GM23338 (cell line): ENCODE data around the gene S100A16. TPM values are rescaled to one million over a fixed set of nuclear protein-coding genes. Genes with fewer than 3 reads are reported as not detected.

Experiments used
- ATAC-seq: fragments of 200-7000 bp; cut with Tn5 transposase; 3 replicates; pipeline ENCODE4 v1.9.1; 2020
- DNase-seq: peaks from one replicate; pipeline ENCODE4 v3.0.0-alpha.2; 2015; ENCODE audit warnings: low spot score
- H2AFZ ChIP-seq: fragments of 200-600 bp; sonication (generic); 2 replicates; pipeline ENCODE4 v1.8.0; 2016; ENCODE audit warnings: antibody characterized with exemption, mild to moderate bottlenecking, moderate library complexity
- H3F3A ChIP-seq: fragments of 200-600 bp; sonication (generic); replicated peaks from 2 replicates; pipeline ENCODE4 v1.8.0; 2017; ENCODE audit warnings: antibody characterized with exemption, mixed run types, low read depth
- H3K27ac ChIP-seq: fragments of 200-600 bp; sonication (generic); 2 replicates; pipeline ENCODE4 v1.6.1; 2016; ENCODE audit warnings: low read depth
- H3K27me3 ChIP-seq: fragments of 200-600 bp; sonication (generic); 2 replicates; pipeline ENCODE4 v1.8.0; 2016; ENCODE audit warnings: mild to moderate bottlenecking, mixed run types, moderate library complexity; ENCODE audit not compliant: insufficient read depth
- H3K36me3 ChIP-seq: fragments of 200-600 bp; sonication (generic); 2 replicates; pipeline ENCODE4 v1.8.0; 2016; ENCODE audit warnings: mild to moderate bottlenecking; ENCODE audit not compliant: insufficient read depth
- H3K4me1 ChIP-seq: fragments of 200-600 bp; sonication (generic); 2 replicates; pipeline ENCODE4 v1.8.0; 2016; ENCODE audit warnings: mild to moderate bottlenecking, moderate library complexity; ENCODE audit not compliant: insufficient read depth
- H3K4me2 ChIP-seq: fragments of 200-600 bp; sonication (generic); 2 replicates; pipeline ENCODE4 v1.7.1; 2017; ENCODE audit warnings: mixed run types
- H3K4me3 ChIP-seq: fragments of 200-600 bp; sonication (generic); 2 replicates; pipeline ENCODE4 v1.6.1; 2016; ENCODE audit warnings: mixed run types
- H3K79me2 ChIP-seq: fragments of 200-600 bp; sonication (generic); replicated peaks from 2 replicates; pipeline ENCODE4 v1.8.0; 2017; ENCODE audit warnings: mild to moderate bottlenecking; ENCODE audit not compliant: insufficient read depth
- H3K9me2 ChIP-seq: fragments of 200-600 bp; sonication (generic); 2 replicates; pipeline ENCODE4 v1.8.0; 2017; ENCODE audit not compliant: insufficient read depth
- H4K20me1 ChIP-seq: fragments of 200-600 bp; sonication (generic); replicated peaks from 2 replicates; pipeline ENCODE4 v1.8.0; 2017; ENCODE audit warnings: mild to moderate bottlenecking; ENCODE audit not compliant: insufficient read depth
- H3K27ac Mint-ChIP-seq: 2 replicates; pipeline ENCODE4 v1.8.0; 2020; ENCODE audit warnings: inconsistent platforms, mild to moderate bottlenecking, moderate library complexity, mixed read lengths
- H3K27me3 Mint-ChIP-seq: 3 replicates; pipeline ENCODE4 v1.8.0; 2022; ENCODE audit warnings: low read depth, mild to moderate bottlenecking, moderate library complexity, mixed read lengths, inconsistent platforms; ENCODE audit not compliant: insufficient read depth, poor library complexity
- H3K36me3 Mint-ChIP-seq: 3 replicates; pipeline ENCODE4 v1.8.0; 2021; ENCODE audit warnings: low read depth, mild to moderate bottlenecking, inconsistent platforms, moderate library complexity, mixed read lengths
- H3K4me1 Mint-ChIP-seq: 3 replicates; pipeline ENCODE4 v1.8.0; 2020; ENCODE audit warnings: mild to moderate bottlenecking, inconsistent platforms, mixed read lengths
- H3K4me3 Mint-ChIP-seq: 3 replicates; pipeline ENCODE4 v1.8.0; 2021; ENCODE audit warnings: moderate library complexity, mild to moderate bottlenecking, inconsistent platforms, mixed read lengths
- H3K9me3 Mint-ChIP-seq: 3 replicates; pipeline ENCODE4 v1.8.0; 2020; ENCODE audit warnings: moderate library complexity, mild to moderate bottlenecking, inconsistent platforms, mixed read lengths
- CREB1 ChIP-seq: fragments of 250-450 bp; sonication (Bioruptor Pico); IDR thresholded peaks from 2 replicates; pipeline ENCODE4 v1.5.0; 2020; ENCODE audit warnings: low read depth, mild to moderate bottlenecking, moderate library complexity
- CTCF ChIP-seq, 2 experiments: fragments of 200-600 bp in 1 of 2; sonication (generic) in 1 of 2; conservative IDR thresholded peaks; 2 replicates each; pipeline versions ENCODE4 v1.5.1 to v1.6.1; 2016 to 2017; ENCODE audit warnings: antibody characterized with exemption in 2 of 2, low read depth in 2 of 2, mild to moderate bottlenecking in 2 of 2, moderate library complexity in 1 of 2
- EZH2 ChIP-seq: fragments of 200-600 bp; sonication (generic); IDR thresholded peaks from one replicate; pipeline ENCODE4 v1.8.0; 2017; ENCODE audit warnings: antibody characterized with exemption, mild to moderate bottlenecking, low read depth; ENCODE audit not compliant: unreplicated experiment
- EZH2phosphoT487 ChIP-seq: fragments of 200-600 bp; sonication (generic); IDR thresholded peaks from one replicate; pipeline ENCODE4 v1.8.1; 2018; ENCODE audit warnings: antibody characterized with exemption; ENCODE audit not compliant: unreplicated experiment
- JUNB ChIP-seq: IDR thresholded peaks from one replicate; pipeline ENCODE4 v1.6.1; 2016; ENCODE audit warnings: antibody characterized with exemption; ENCODE audit not compliant: unreplicated experiment
- NANOG ChIP-seq: IDR thresholded peaks from 2 replicates; pipeline ENCODE4 v1.6.1; 2016; ENCODE audit warnings: antibody characterized with exemption, borderline replicate concordance
- POLR2AphosphoS5 ChIP-seq: IDR thresholded peaks from 2 replicates; pipeline ENCODE4 v1.6.1; 2016; ENCODE audit warnings: antibody characterized with exemption, low read depth
- REST ChIP-seq: IDR thresholded peaks from one replicate; pipeline ENCODE4 v1.6.1; 2018; ENCODE audit warnings: antibody characterized with exemption; ENCODE audit not compliant: unreplicated experiment
- STAT1 ChIP-seq: IDR thresholded peaks from one replicate; pipeline ENCODE4 v1.6.1; 2016; ENCODE audit warnings: antibody characterized with exemption; ENCODE audit not compliant: unreplicated experiment
- ZNF114 ChIP-seq: fragments of 250-450 bp; sonication (Bioruptor Pico); IDR thresholded peaks from 2 replicates; pipeline ENCODE4 v1.5.0; 2020; ENCODE audit warnings: mild to moderate bottlenecking, moderate library complexity
- ZNF331 ChIP-seq: fragments of 250-450 bp; sonication (Bioruptor Pico); IDR thresholded peaks from 2 replicates; pipeline ENCODE4 v1.5.0; 2020; ENCODE audit warnings: low read depth, mild to moderate bottlenecking, moderate library complexity
- polyA plus RNA-seq: library from polyadenylated mRNA; unstranded; fragments of >200 nt; fragmentation: Nextera tagmentation; extraction: Ambion mirVana; gene quantifications from 2 replicates; pipeline ENCODE4 v1.2.1, GENCODE V29; 2016
- total RNA-seq: library from RNA; depleted of rRNA; stranded (reverse); fragments of >200 nt; shearing (Covaris generic); gene quantifications from 2 replicates; pipeline ENCODE4 v1.2.3, GENCODE V29; 2014
- TF ChIP-seq, protein P1 (sequence below): IDR thresholded peaks from 2 replicates; pipeline ENCODE4 v1.6.1; 2016; ENCODE audit warnings: antibody characterized with exemption
- TF ChIP-seq, protein P2 (sequence below): fragments of 250-450 bp; sonication (Bioruptor Pico); IDR thresholded peaks from 2 replicates; pipeline ENCODE4 v1.5.0; 2020; ENCODE audit warnings: mild to moderate bottlenecking, moderate library complexity

Gene S100A16
- total and polyA plus RNA-seq, 2 experiments from 2014 or later: 13.0 to 20.4 TPM

- Histone ChIP-seq H4K20me1 (no peaks in the 10 kb centered on the region), H3F3A (peaks cover 8% of the 10 kb centered on the region; the same call in 1 of the 2 replicates), H3K4me2 (no peak overlapping the region), H3K9me2 (0 out of 2 replicates have a peak, but pooled peaks cover 3% of the 10 kb centered on the region), H3K79me2 (peaks cover under 1% of the 10 kb centered on the region), H3K27me3 (no peaks in the 10 kb centered on the region), H2AFZ (no peak overlapping the region), H3K4me3 (no peak overlapping the region), H3K27ac (no peak overlapping the region), H3K36me3 (no peaks in the 10 kb centered on the region), H3K4me1 (peaks cover 11% of the 10 kb centered on the region; the same call in 1 of the 2 replicates)
- Mint-ChIP-seq H3K27ac (no peak overlapping the region; the same call in 1 of the 2 replicates), H3K4me3 (no peak overlapping the region; the same call in 2 of the 3 replicates), H3K36me3 (peaks cover 27% of the 10 kb centered on the region), H3K27me3 (peaks cover 20% of the 10 kb centered on the region), H3K9me3 (no peaks in the 10 kb centered on the region), H3K4me1 (peaks cover 42% of the 10 kb centered on the region)
- TF ChIP-seq ZNF331 (no peak), NANOG (no peak), CTCF (conservative IDR thresholded peaks at IDR 0.05; ENCODE audit: low read depth in 2 of 2) (no peak), ZNF114 (CRISPR knock-in tag) (no peak), JUNB (no peak), CREB1 (no peak), REST (no peak), EZH2 (no peak), POLR2AphosphoS5 (no peak), EZH2phosphoT487 (no peak), STAT1 (no peak)
- TF ChIP-seq, protein P1, sequence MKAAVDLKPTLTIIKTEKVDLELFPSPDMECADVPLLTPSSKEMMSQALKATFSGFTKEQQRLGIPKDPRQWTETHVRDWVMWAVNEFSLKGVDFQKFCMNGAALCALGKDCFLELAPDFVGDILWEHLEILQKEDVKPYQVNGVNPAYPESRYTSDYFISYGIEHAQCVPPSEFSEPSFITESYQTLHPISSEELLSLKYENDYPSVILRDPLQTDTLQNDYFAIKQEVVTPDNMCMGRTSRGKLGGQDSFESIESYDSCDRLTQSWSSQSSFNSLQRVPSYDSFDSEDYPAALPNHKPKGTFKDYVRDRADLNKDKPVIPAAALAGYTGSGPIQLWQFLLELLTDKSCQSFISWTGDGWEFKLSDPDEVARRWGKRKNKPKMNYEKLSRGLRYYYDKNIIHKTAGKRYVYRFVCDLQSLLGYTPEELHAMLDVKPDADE: no peak
- TF ChIP-seq, protein P2, sequence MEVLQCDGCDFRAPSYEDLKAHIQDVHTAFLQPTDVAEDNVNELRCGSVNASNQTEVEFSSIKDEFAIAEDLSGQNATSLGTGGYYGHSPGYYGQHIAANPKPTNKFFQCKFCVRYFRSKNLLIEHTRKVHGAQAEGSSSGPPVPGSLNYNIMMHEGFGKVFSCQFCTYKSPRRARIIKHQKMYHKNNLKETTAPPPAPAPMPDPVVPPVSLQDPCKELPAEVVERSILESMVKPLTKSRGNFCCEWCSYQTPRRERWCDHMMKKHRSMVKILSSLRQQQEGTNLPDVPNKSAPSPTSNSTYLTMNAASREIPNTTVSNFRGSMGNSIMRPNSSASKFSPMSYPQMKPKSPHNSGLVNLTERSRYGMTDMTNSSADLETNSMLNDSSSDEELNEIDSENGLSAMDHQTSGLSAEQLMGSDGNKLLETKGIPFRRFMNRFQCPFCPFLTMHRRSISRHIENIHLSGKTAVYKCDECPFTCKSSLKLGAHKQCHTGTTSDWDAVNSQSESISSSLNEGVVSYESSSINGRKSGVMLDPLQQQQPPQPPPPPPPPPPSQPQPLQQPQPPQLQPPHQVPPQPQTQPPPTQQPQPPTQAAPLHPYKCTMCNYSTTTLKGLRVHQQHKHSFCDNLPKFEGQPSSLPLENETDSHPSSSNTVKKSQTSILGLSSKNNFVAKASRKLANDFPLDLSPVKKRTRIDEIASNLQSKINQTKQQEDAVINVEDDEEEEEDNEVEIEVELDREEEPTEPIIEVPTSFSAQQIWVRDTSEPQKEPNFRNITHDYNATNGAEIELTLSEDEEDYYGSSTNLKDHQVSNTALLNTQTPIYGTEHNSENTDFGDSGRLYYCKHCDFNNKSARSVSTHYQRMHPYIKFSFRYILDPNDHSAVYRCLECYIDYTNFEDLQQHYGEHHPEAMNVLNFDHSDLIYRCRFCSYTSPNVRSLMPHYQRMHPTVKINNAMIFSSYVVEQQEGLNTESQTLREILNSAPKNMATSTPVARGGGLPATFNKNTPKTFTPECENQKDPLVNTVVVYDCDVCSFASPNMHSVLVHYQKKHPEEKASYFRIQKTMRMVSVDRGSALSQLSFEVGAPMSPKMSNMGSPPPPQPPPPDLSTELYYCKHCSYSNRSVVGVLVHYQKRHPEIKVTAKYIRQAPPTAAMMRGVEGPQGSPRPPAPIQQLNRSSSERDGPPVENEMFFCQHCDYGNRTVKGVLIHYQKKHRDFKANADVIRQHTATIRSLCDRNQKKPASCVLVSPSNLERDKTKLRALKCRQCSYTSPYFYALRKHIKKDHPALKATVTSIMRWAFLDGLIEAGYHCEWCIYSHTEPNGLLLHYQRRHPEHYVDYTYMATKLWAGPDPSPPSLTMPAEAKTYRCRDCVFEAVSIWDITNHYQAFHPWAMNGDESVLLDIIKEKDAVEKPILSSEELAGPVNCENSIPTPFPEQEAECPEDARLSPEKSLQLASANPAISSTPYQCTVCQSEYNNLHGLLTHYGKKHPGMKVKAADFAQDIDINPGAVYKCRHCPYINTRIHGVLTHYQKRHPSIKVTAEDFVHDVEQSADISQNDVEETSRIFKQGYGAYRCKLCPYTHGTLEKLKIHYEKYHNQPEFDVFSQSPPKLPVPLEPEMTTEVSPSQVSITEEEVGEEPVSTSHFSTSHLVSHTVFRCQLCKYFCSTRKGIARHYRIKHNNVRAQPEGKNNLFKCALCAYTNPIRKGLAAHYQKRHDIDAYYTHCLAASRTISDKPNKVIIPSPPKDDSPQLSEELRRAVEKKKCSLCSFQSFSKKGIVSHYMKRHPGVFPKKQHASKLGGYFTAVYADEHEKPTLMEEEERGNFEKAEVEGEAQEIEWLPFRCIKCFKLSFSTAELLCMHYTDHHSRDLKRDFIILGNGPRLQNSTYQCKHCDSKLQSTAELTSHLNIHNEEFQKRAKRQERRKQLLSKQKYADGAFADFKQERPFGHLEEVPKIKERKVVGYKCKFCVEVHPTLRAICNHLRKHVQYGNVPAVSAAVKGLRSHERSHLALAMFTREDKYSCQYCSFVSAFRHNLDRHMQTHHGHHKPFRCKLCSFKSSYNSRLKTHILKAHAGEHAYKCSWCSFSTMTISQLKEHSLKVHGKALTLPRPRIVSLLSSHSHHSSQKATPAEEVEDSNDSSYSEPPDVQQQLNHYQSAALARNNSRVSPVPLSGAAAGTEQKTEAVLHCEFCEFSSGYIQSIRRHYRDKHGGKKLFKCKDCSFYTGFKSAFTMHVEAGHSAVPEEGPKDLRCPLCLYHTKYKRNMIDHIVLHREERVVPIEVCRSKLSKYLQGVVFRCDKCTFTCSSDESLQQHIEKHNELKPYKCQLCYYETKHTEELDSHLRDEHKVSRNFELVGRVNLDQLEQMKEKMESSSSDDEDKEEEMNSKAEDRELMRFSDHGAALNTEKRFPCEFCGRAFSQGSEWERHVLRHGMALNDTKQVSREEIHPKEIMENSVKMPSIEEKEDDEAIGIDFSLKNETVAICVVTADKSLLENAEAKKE (CRISPR knock-in tag): no peak
- ATAC-seq: no peak
- DNase-seq: no peak
Observed at GRCh38 chr1:153629343-153629665, 16.4 kb upstream of the S100A16 start.
